Smooth muscle cell (in vitro differentiated cells): ENCODE results near the gene EFNA5. TPM values are rescaled to one million over a fixed set of nuclear protein-coding genes. Genes with fewer than 3 reads are reported as not detected.

Source experiments
- DNase-seq: peaks from one replicate; lab custom pipeline; 2025; ENCODE audit not compliant: unreplicated experiment; lab: John Stamatoyannopoulos, UW
- H2AFZ ChIP-seq: fragments of 200-600 bp; sonication (generic); 2 replicates; pipeline ENCODE4 v1.6.0; 2016; ENCODE audit warnings: antibody characterized with exemption, low read depth, mild to moderate bottlenecking
- H3F3A ChIP-seq: fragments of 200-600 bp; sonication (generic); 2 replicates; pipeline ENCODE4 v1.6.0; 2017; ENCODE audit warnings: antibody characterized with exemption, low read depth
- H3K27ac ChIP-seq: fragments of 200-600 bp; sonication (generic); 2 replicates; pipeline ENCODE4 v1.5.1; 2016; ENCODE audit warnings: low read depth, mild to moderate bottlenecking
- H3K27me3 ChIP-seq: fragments of 200-600 bp; sonication (generic); 2 replicates; pipeline ENCODE4 v1.6.1; 2016; ENCODE audit warnings: low read depth, mild to moderate bottlenecking
- H3K36me3 ChIP-seq: fragments of 200-600 bp; sonication (generic); 2 replicates; pipeline ENCODE4 v1.5.1; 2016; ENCODE audit warnings: low read depth
- H3K4me1 ChIP-seq: fragments of 200-600 bp; sonication (generic); 2 replicates; pipeline ENCODE4 v1.5.1; 2016; ENCODE audit warnings: low read depth
- H3K4me2 ChIP-seq: fragments of 200-600 bp; sonication (generic); 2 replicates; pipeline ENCODE4 v1.6.0; 2016; ENCODE audit warnings: mild to moderate bottlenecking
- H3K4me3 ChIP-seq: fragments of 200-600 bp; sonication (generic); 2 replicates; pipeline ENCODE4 v1.5.1; 2016; ENCODE audit warnings: mild to moderate bottlenecking
- H3K79me2 ChIP-seq: fragments of 200-600 bp; sonication (generic); 2 replicates; pipeline ENCODE4 v1.6.0; 2016; ENCODE audit warnings: low read depth, mild to moderate bottlenecking
- H3K9ac ChIP-seq: fragments of 200-600 bp; sonication (generic); 2 replicates; pipeline ENCODE4 v1.6.0; 2016; ENCODE audit warnings: low read depth
- H3K9me3 ChIP-seq: fragments of 200-600 bp; sonication (generic); replicated peaks from 2 replicates; pipeline ENCODE4 v1.5.1; 2016; ENCODE audit warnings: low read depth
- H4K20me1 ChIP-seq: fragments of 200-600 bp; sonication (generic); 2 replicates; pipeline ENCODE4 v1.6.0; 2016; ENCODE audit warnings: low read depth
- CTCF ChIP-seq: fragments of 200-600 bp; sonication (generic); IDR thresholded peaks from 2 replicates; pipeline ENCODE4 v1.5.1; 2017; ENCODE audit warnings: borderline replicate concordance, mild to moderate bottlenecking, antibody characterized with exemption; ENCODE audit not compliant: insufficient read depth, poor library complexity, severe bottlenecking
- WGBS: methylation state at CpG from one replicate; pipeline ENCODE4 v1.1.7; 2016; ENCODE audit warnings: low lambda C conversion rate; 5-methylcytosine and 5-hydroxymethylcytosine counted together
- polyA plus RNA-seq: library from polyadenylated mRNA; unstranded; fragments of >200 nt; fragmentation: Nextera tagmentation; extraction: Ambion mirVana; gene quantifications from 2 replicates; pipeline ENCODE4 v1.2.1, GENCODE V29; 2016
- total RNA-seq: library from RNA; depleted of rRNA; stranded (reverse); fragments of >200 nt; gene quantifications from 2 replicates; pipeline ENCODE4 v1.2.3, GENCODE V29; 2014

EFNA5 gene
- total and polyA plus RNA-seq, 2 experiments from 2014 or later, result 0.32 to 8.8 TPM

GRCh38 chr5:107535849-107536248 lies 134.9 kb downstream of the EFNA5 start:
- Histone ChIP-seq H3K9me3 (no peaks in the 10 kb centered on the region), H3F3A (peaks cover 10% of the 10 kb centered on the region), H3K36me3 (no peaks in the 10 kb centered on the region), H3K9ac (no peak overlapping the region), H3K4me2 (no peak overlapping the region), H4K20me1 (no peaks in the 10 kb centered on the region), H3K4me1 (peaks cover 41% of the 10 kb centered on the region), H3K27ac (no peak overlapping the region), H3K27me3 (no peaks in the 10 kb centered on the region), H2AFZ (no peak overlapping the region), H3K79me2 (no peaks in the 10 kb centered on the region), H3K4me3 (no peak overlapping the region)
- 72% methylated on average over 1 of the region's 1 CpG for WGBS
- TF ChIP-seq CTCF, result no peak
- no peak for DNase-seq

GRCh38 chr5:107533910-107534876 lies 136.5 kb downstream of the EFNA5 start:
- peaks cover 41% of the 10 kb centered on the region for H3K4me1 ChIP-seq
- no peak overlapping the region for H3K4me2 ChIP-seq
- no peaks in the 10 kb centered on the region for H3K36me3 ChIP-seq
- TF ChIP-seq CTCF, result no peak
- H3K9me3 ChIP-seq, result no peaks in the 10 kb centered on the region
- H3K9ac ChIP-seq, result no peak overlapping the region
- no peaks in the 10 kb centered on the region for H3F3A ChIP-seq
- no peak overlapping the region for H2AFZ ChIP-seq
- 56% methylated on average over 2 of the region's 2 CpGs for WGBS
- DNase-seq, result no peak
- H4K20me1 ChIP-seq, result no peaks in the 10 kb centered on the region
- no peak overlapping the region for H3K27ac ChIP-seq
- no peaks in the 10 kb centered on the region for H3K79me2 ChIP-seq
- no peak overlapping the region for H3K4me3 ChIP-seq
- H3K27me3 ChIP-seq, result no peaks in the 10 kb centered on the region

- Histone ChIP-seq H3K27ac (no peak overlapping the region), H3K4me2 (no peak overlapping the region)
- WGBS, result 94% methylated on average over 7 of the region's 7 CpGs
Measured at GRCh38 chr5:107532916-107533315, 137.8 kb downstream of the EFNA5 start.

More at GRCh38 chr5:107532916-107533315, 137.8 kb downstream of the EFNA5 start:
- no peak for DNase-seq
- H3F3A ChIP-seq, result no peaks in the 10 kb centered on the region
- no peaks in the 10 kb centered on the region for H3K79me2 ChIP-seq
- peaks cover 38% of the 10 kb centered on the region for H3K4me1 ChIP-seq
- no peaks in the 10 kb centered on the region for H3K27me3 ChIP-seq
- no peak overlapping the region for H3K9ac ChIP-seq
- H2AFZ ChIP-seq, result no peak overlapping the region
- no peaks in the 10 kb centered on the region for H3K36me3 ChIP-seq
- H4K20me1 ChIP-seq, result no peaks in the 10 kb centered on the region
- no peaks in the 10 kb centered on the region for H3K9me3 ChIP-seq
- H3K4me3 ChIP-seq, result no peak overlapping the region
- no peak for TF ChIP-seq CTCF
